H1 (cell line): Measurements from ENCODE around the gene SIGLEC7. TPM values are rescaled to one million over a fixed set of nuclear protein-coding genes. Genes with fewer than 3 reads are reported as not detected.

ENCODE experiments used
- CTCF ChIA-PET: fragments of 300-600 bp; sonication (Branson Sonifier 250); formaldehyde crosslinking; loops from one replicate; lab custom pipeline; 2021; ENCODE audit not compliant: partially characterized antibody; lab: Charles Lee
- POLR2A ChIA-PET: fragments of 300-600 bp; sonication (Branson Sonifier 250); formaldehyde crosslinking; loops from one replicate; lab custom pipeline; 2021; ENCODE audit warnings: inconsistent platforms; ENCODE audit not compliant: partially characterized antibody; lab: Charles Lee
- DNase-seq, 2 experiments: peaks; one replicate each; pipeline versions ENCODE4 v3.0.0 to v3.0.0-alpha.2; 2010 to 2022; ENCODE audit warnings: low spot score in 2 of 2, low read depth in 1 of 2, mixed read lengths in 1 of 2
- FAIRE-seq: peaks from 2 replicates; lab custom pipeline; 2011; peaks lifted over from hg19 to GRCh38; lab: Jason Lieb, UNC
- H2AFZ ChIP-seq: 2 replicates; pipeline ENCODE4 v1.8.1; 2012; ENCODE audit warnings: low read length, inconsistent platforms
- H2AK5ac ChIP-seq: 2 replicates; pipeline ENCODE4 v1.6.1; 2013; ENCODE audit warnings: low read depth, low read length
- H2BK120ac ChIP-seq: replicated peaks from 2 replicates; pipeline ENCODE3; 2013; ENCODE audit warnings: low read depth, low read length, inconsistent platforms
- H2BK12ac ChIP-seq: 2 replicates; pipeline ENCODE4 v1.6.1; 2013; ENCODE audit warnings: low read depth, low read length
- H2BK15ac ChIP-seq: 2 replicates; pipeline ENCODE4 v1.6.1; 2013; ENCODE audit warnings: low read length
- H2BK20ac ChIP-seq: 2 replicates; pipeline ENCODE4 v1.6.1; 2013; ENCODE audit warnings: low read length
- H2BK5ac ChIP-seq: 2 replicates; pipeline ENCODE4 v1.6.1; 2013; ENCODE audit warnings: low read depth, low read length
- H3K14ac ChIP-seq: 2 replicates; pipeline ENCODE4 v1.6.1; 2013; ENCODE audit warnings: inconsistent platforms; ENCODE audit not compliant: insufficient read length
- H3K18ac ChIP-seq: 2 replicates; pipeline ENCODE4 v1.6.1; 2013; ENCODE audit warnings: low read length; ENCODE audit errors: extremely low read depth
- H3K23ac ChIP-seq: 2 replicates; pipeline ENCODE4 v1.6.1; 2013; ENCODE audit warnings: inconsistent platforms; ENCODE audit not compliant: insufficient read length
- H3K23me2 ChIP-seq: 2 replicates; pipeline ENCODE4 v1.6.1; 2013; ENCODE audit warnings: low read depth, low read length
- H3K27ac ChIP-seq: 2 replicates; pipeline ENCODE4 v1.6.1; 2011; ENCODE audit warnings: low read depth, low read length, inconsistent platforms
- H3K27me3 ChIP-seq, 4 experiments: replicated peaks in 1 of 4; 1 replicate in 1 of 4; 2 replicates in 3 of 4; pipeline versions ENCODE4 v1.6.1 to v1.8.1; 2011 to 2013; ENCODE audit warnings: low read length in 3 of 4, mild to moderate bottlenecking in 3 of 4, inconsistent platforms in 2 of 4, mixed read lengths in 2 of 4, moderate library complexity in 1 of 4; ENCODE audit not compliant: control insufficient read depth in 3 of 4, insufficient read depth in 3 of 4; ENCODE audit errors: extremely low read depth in 1 of 4
- H3K36me3 ChIP-seq, 4 experiments: 2 replicates each; pipeline versions ENCODE4 v1.6.1 to v1.8.1; 2011 to 2013; ENCODE audit warnings: mild to moderate bottlenecking in 4 of 4, low read length in 3 of 4, moderate library complexity in 2 of 4, control low read depth in 1 of 4, inconsistent platforms in 1 of 4; ENCODE audit not compliant: insufficient read depth in 4 of 4, control insufficient read depth in 2 of 4
- H3K4ac ChIP-seq: replicated peaks from 2 replicates; pipeline ENCODE3; 2013; ENCODE audit warnings: low read length, low read depth, mixed read lengths, inconsistent platforms; ENCODE audit not compliant: insufficient read length
- H3K4me1 ChIP-seq, 4 experiments: replicated peaks in 1 of 4; 1 replicate in 1 of 4; 2 replicates in 3 of 4; pipeline versions ENCODE4 v1.6.1 to v1.8.1; 2011 to 2013; ENCODE audit warnings: low read length in 3 of 4, inconsistent platforms in 2 of 4, mixed read lengths in 1 of 4; ENCODE audit not compliant: insufficient read depth in 4 of 4, control insufficient read depth in 3 of 4
- H3K4me2 ChIP-seq, 2 experiments: 2 replicates each; pipeline versions ENCODE4 v1.6.1 to v1.8.1; 2011 to 2013; ENCODE audit warnings: low read depth in 2 of 2, low read length in 2 of 2, control low read depth in 1 of 2, inconsistent platforms in 1 of 2, mild to moderate bottlenecking in 1 of 2; ENCODE audit not compliant: insufficient read depth in 1 of 2
- H3K4me3 ChIP-seq, 4 experiments: fragments of 200-600, 300-600 bp in 1 of 4; sonication (generic), shearing (Covaris generic), sonication (Bioruptor Twin) in 1 of 4; 2 replicates each; pipeline versions ENCODE4 v1.5.1 to v1.8.1; 2011 to 2016; ENCODE audit warnings: low read length in 4 of 4, low read depth in 3 of 4, control low read depth in 2 of 4, inconsistent platforms in 2 of 4, mild to moderate bottlenecking in 2 of 4, mixed read lengths in 1 of 4, moderate library complexity in 1 of 4; ENCODE audit not compliant: insufficient read depth in 2 of 4; ENCODE audit errors: extremely low read depth in 1 of 4
- H3K56ac ChIP-seq: replicated peaks from 2 replicates; pipeline ENCODE3; 2013; ENCODE audit warnings: low read depth, mild to moderate bottlenecking, mixed read lengths, low read length, inconsistent platforms; ENCODE audit not compliant: insufficient read length
- H3K79me1 ChIP-seq: 2 replicates; pipeline ENCODE4 v1.6.1; 2013; ENCODE audit warnings: low read depth, low read length, control low read depth
- H3K79me2 ChIP-seq, 2 experiments: 2 replicates each; pipeline versions ENCODE4 v1.6.1 to v1.8.1; 2012 to 2013; ENCODE audit warnings: low read length in 2 of 2, mild to moderate bottlenecking in 2 of 2, inconsistent platforms in 1 of 2; ENCODE audit not compliant: insufficient read depth in 2 of 2, control insufficient read depth in 1 of 2
- H3K9ac ChIP-seq, 4 experiments: replicated peaks in 1 of 4; 1 replicate in 1 of 4; 2 replicates in 3 of 4; pipeline versions ENCODE4 v1.6.1 to v1.8.1; 2011 to 2013; ENCODE audit warnings: low read depth in 3 of 4, low read length in 3 of 4, control low read depth in 2 of 4, mild to moderate bottlenecking in 2 of 4, moderate library complexity in 2 of 4, inconsistent platforms in 1 of 4; ENCODE audit errors: extremely low read depth in 1 of 4
- H3K9me3 ChIP-seq, 2 experiments: 2 replicates each; pipeline versions ENCODE4 v1.6.1 to v1.8.1; 2012 to 2013; ENCODE audit warnings: mild to moderate bottlenecking in 2 of 2, moderate library complexity in 2 of 2, control low read depth in 1 of 2, inconsistent platforms in 1 of 2, low read depth in 1 of 2, low read length in 1 of 2, mixed read lengths in 1 of 2; ENCODE audit not compliant: insufficient read depth in 2 of 2
- H4K20me1 ChIP-seq, 2 experiments: replicated peaks in 1 of 2; 2 replicates each; pipeline versions ENCODE3 to v1.8.1; 2011 to 2013; ENCODE audit warnings: inconsistent platforms in 2 of 2, low read length in 2 of 2, mild to moderate bottlenecking in 1 of 2; ENCODE audit not compliant: insufficient read depth in 2 of 2, control insufficient read depth in 1 of 2
- H4K5ac ChIP-seq: 2 replicates; pipeline ENCODE4 v1.6.1; 2013; ENCODE audit warnings: low read length, low read depth, mixed read lengths, inconsistent platforms; ENCODE audit not compliant: insufficient read length
- H4K8ac ChIP-seq: 2 replicates; pipeline ENCODE4 v1.8.0; 2013; ENCODE audit warnings: mild to moderate bottlenecking, moderate library complexity, low read length, inconsistent platforms; ENCODE audit not compliant: insufficient read depth; ENCODE audit errors: extremely low read depth
- H4K91ac ChIP-seq: replicated peaks from 2 replicates; pipeline ENCODE3; 2013; ENCODE audit warnings: low read length, mixed read lengths, inconsistent platforms; ENCODE audit not compliant: insufficient read length
- CBX8 ChIP-seq: fragments of 300-800, 300-1000 bp; sonication (generic); IDR thresholded peaks from 2 replicates; pipeline ENCODE4 v1.7.1; 2016; ENCODE audit warnings: low read depth, low read length, borderline replicate concordance
- EP300 ChIP-seq, 2 experiments: IDR thresholded peaks; 1 replicate in 1 of 2; 2 replicates in 1 of 2; pipeline ENCODE4 v1.6.1; 2011 to 2012; ENCODE audit warnings: low read depth in 2 of 2, low read length in 2 of 2, mild to moderate bottlenecking in 2 of 2, borderline replicate concordance in 1 of 2, inconsistent platforms in 1 of 2, moderate library complexity in 1 of 2
- EZH2 ChIP-seq: fragments of 200-600 bp; sonication (generic); IDR thresholded peaks from 2 replicates; pipeline ENCODE4 v1.7.1; 2012; ENCODE audit warnings: low read depth, mild to moderate bottlenecking, moderate library complexity, low read length, inconsistent platforms; ENCODE audit not compliant: severe bottlenecking
- KDM1A ChIP-seq: fragments of 200-600, 300-600 bp; sonication (generic); IDR thresholded peaks from 2 replicates; pipeline ENCODE4 v1.7.1; 2016; ENCODE audit warnings: mild to moderate bottlenecking, low read length, borderline replicate concordance
- POU5F1 ChIP-seq: IDR thresholded peaks from 2 replicates; pipeline ENCODE4 v1.6.1; 2011; ENCODE audit warnings: low read depth, mild to moderate bottlenecking, low read length, moderate library complexity
- SAP30 ChIP-seq: fragments of 300-600 bp; sonication (generic); IDR thresholded peaks from 2 replicates; pipeline ENCODE4 v1.7.1; 2012; ENCODE audit warnings: low read length, moderate library complexity, mild to moderate bottlenecking, inconsistent platforms; ENCODE audit not compliant: insufficient read depth, insufficient replicate concordance
- SP2 ChIP-seq: IDR thresholded peaks from 2 replicates; pipeline ENCODE4 v1.6.1; 2012; ENCODE audit warnings: mild to moderate bottlenecking, low read length, inconsistent platforms
- SRF ChIP-seq: IDR thresholded peaks from 2 replicates; pipeline ENCODE4 v1.6.1; 2011; ENCODE audit warnings: mild to moderate bottlenecking, low read depth, low read length, moderate library complexity
- SUZ12 ChIP-seq: fragments of 200-600 bp; sonication (generic); IDR thresholded peaks from 2 replicates; pipeline ENCODE4 v1.6.1; 2012; ENCODE audit warnings: mild to moderate bottlenecking, inconsistent platforms, low read length, moderate library complexity, mixed read lengths
- WGBS, 2 experiments: shearing (Covaris generic) in 1 of 2; methylation state at CpG; one replicate each; pipeline versions ENCODE4 v1.1.6 to v1.1.7; 2013 to 2015; ENCODE audit warnings: low lambda C conversion rate in 2 of 2, mixed read lengths in 2 of 2, inconsistent platforms in 1 of 2, low coverage in 1 of 2, missing lambda C conversion rate in 1 of 2; ENCODE audit not compliant: insufficient replicate concordance in 2 of 2, insufficient coverage in 1 of 2, insufficient read length in 1 of 2; ENCODE audit errors: extremely low coverage in 1 of 2, missing lambda C conversion rate in 1 of 2; 5-methylcytosine and 5-hydroxymethylcytosine counted together
- polyA plus RNA-seq, 7 experiments: library from polyadenylated mRNA; depleted of rRNA in 3 of 7; stranded (reverse) in 5 of 7; unstranded in 2 of 7; fragments of >200 nt in 5 of 7; fragments of 200-250 nt in 2 of 7; gene quantifications; 1 replicate in 5 of 7; 2 replicates in 1 of 7; 4 replicates in 1 of 7; pipeline versions ENCODE4 v1.2.1 to v1.2.3, GENCODE V29; 2011 to 2013; ENCODE audit warnings: missing spikeins in 2 of 7, mixed read lengths in 2 of 7
- total RNA-seq: library from RNA; stranded (reverse); fragmentation: NEBNext Ultra II Directional; extraction: Animal tissue kit (Norgen Biotek cat#: 25700); gene quantifications from 2 replicates; pipeline ENCODE4 v1.2.1, GENCODE V29; 2021

SIGLEC7 gene
- total and polyA plus RNA-seq, 2 of the 8 experiments (the other 6 are each of a cell fraction or from before 2014, with no cell fraction given): not detected

GRCh38 chr19:51147663-51148062, 5.6 kb downstream of the SIGLEC7 start:
- no peaks in the 10 kb centered on the region; a peak in 1 of 7 replicates for H3K4me1 ChIP-seq
- H4K20me1 ChIP-seq: no peaks in the 10 kb centered on the region
- no peaks in the 10 kb centered on the region for H3K79me2 ChIP-seq
- TF ChIP-seq CBX8 (no peak), POU5F1 (no peak), EP300 (IDR thresholded peaks at IDR 0.05; ENCODE audit: borderline replicate concordance in 1 of 2, low read depth in 2 of 2, low read length in 2 of 2) (no peak), KDM1A (no peak), EZH2 (no peak), SP2 (no peak), SRF (no peak), SAP30 (no peak), SUZ12 (no peak)
- H2AFZ ChIP-seq: no peak overlapping the region
- H3K23me2 ChIP-seq: no peaks in the 10 kb centered on the region
- 95% methylated on average over 1 of the region's 1 CpG; no CpG with 5 or more reads in 1 of the 2 experiments for WGBS, 2 experiments
- H3K4ac ChIP-seq: no peak overlapping the region
- H4K8ac ChIP-seq: no peak overlapping the region
- H2BK20ac ChIP-seq: no peak overlapping the region
- DNase-seq: no peak
- no peak overlapping the region for H2BK15ac ChIP-seq
- H3K9ac ChIP-seq: no peak overlapping the region
- FAIRE-seq: no peak
- H3K27me3 ChIP-seq: no peaks in the 10 kb centered on the region
- H3K27ac ChIP-seq: no peak overlapping the region
- H2BK120ac ChIP-seq: no peak overlapping the region
- no peak overlapping the region for H3K14ac ChIP-seq
- H3K56ac ChIP-seq: no peak overlapping the region
- no peak overlapping the region for H3K4me2 ChIP-seq
- H3K4me3 ChIP-seq: no peak overlapping the region
- H3K36me3 ChIP-seq: no peaks in the 10 kb centered on the region
- no peak overlapping the region for H4K5ac ChIP-seq
- no peak overlapping the region for H3K23ac ChIP-seq
- H3K18ac ChIP-seq: no peak overlapping the region
- ChIA-PET POLR2A (no interaction called here), CTCF (interaction anchor here (1.1 to 6.9 kb wide), 3 partner anchors 10 to 17 kb away, joined by 3 to 62 read pairs (median 5); no protein-coding TSS in a partner anchor)
- H3K9me3 ChIP-seq: 0 out of 4 replicates have a peak, but pooled peaks cover 0 to 2% of the 10 kb centered on the region in 2 experiments
- no peak overlapping the region for H4K91ac ChIP-seq
- H2BK12ac ChIP-seq: no peak overlapping the region
- no peak overlapping the region for H2AK5ac ChIP-seq
- no peak overlapping the region for H2BK5ac ChIP-seq
- no peaks in the 10 kb centered on the region for H3K79me1 ChIP-seq
